ENCODE results near the gene GCNA. TPM values are rescaled to one million over a fixed set of nuclear protein-coding genes. Genes with fewer than 3 reads are reported as not detected.

GCNA gene
- total RNA-seq, 1 experiment from 2014 or later = 0.98 TPM

DNA sequence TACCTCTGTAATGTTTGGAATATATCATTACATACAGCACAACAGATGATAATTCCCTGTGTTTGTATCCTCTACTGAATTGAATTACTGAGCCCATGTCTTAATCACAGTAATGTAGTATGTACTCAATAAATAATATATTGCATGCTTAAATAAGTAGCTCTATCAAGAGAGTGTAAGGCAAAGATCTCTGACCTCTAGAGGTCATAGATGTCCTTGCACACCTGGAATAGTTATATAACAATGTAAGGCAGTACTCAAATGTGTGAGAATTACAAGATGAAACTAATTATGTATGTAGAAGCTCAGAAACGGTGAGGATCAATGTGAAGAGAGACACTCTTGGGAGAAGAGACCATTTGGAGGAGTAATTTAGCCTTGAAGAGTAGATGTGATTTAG, 14.3 kb upstream of the GCNA start:
- BruUV-seq (replicated peaks) = no TSS peak
- Histone ChIP-seq H3K9me3 (ENCODE audit: control insufficient read depth in 1 of 2, insufficient read depth in 1 of 2, low read depth in 1 of 2, low read length in 2 of 2) (no peaks in the 10 kb centered on the region), H4K20me1 (ENCODE audit: insufficient read depth) (no peaks in the 10 kb centered on the region), H2AFZ (ENCODE audit: low read depth, low read length, poor library complexity, severe bottlenecking) (no peak overlapping the region), H3K4me3 (replicated peaks in 1 of 2; ENCODE audit: low read depth in 1 of 2, low read length in 2 of 2) (no peak overlapping the region), H3K79me2 (ENCODE audit: insufficient read depth, low read length) (peaks cover 21% of the 10 kb centered on the region; the same call in 1 of the 2 replicates), H3K9ac (ENCODE audit: low read length) (no peak overlapping the region), H3K27ac (ENCODE audit: low read depth, low read length) (no peak overlapping the region), H3K9me2 (ENCODE audit: insufficient read depth) (no peaks in the 10 kb centered on the region), H3K4me1 (ENCODE audit: control insufficient read depth in 1 of 2, insufficient read depth in 2 of 2, low read length in 2 of 2) (no peaks in the 10 kb centered on the region), H3K4me2 (ENCODE audit: low read length) (no peak overlapping the region), H3K36me3 (ENCODE audit: control insufficient read depth in 1 of 2, insufficient read depth in 2 of 2, low read length in 2 of 2) (peaks cover 60 to 63% of the 10 kb centered on the region in 2 experiments), H3K27me3 (ENCODE audit: insufficient read depth, low read length) (no peaks in the 10 kb centered on the region)
- TF ChIP-seq EZH2 (IDR thresholded peaks at IDR 0.05) (no peak), REST (IDR thresholded peaks at IDR 0.05; ENCODE audit: low read depth) (no peak), POLR2AphosphoS5 (IDR thresholded peaks at IDR 0.05; ENCODE audit: low read depth, low read length) (no peak), CEBPB (IDR thresholded peaks at IDR 0.05; ENCODE audit: low read depth) (no peak), CBX3 (IDR thresholded peaks at IDR 0.05; ENCODE audit: low read depth) (no peak), ZFX (IDR thresholded peaks at IDR 0.05) (no peak), RAD21 (IDR thresholded peaks at IDR 0.05; ENCODE audit: low read depth) (no peak), SRF (IDR thresholded peaks at IDR 0.05; ENCODE audit: low read depth) (no peak), TCF7L2 (IDR thresholded peaks at IDR 0.05; ENCODE audit: borderline replicate concordance, extremely low read depth, insufficient read depth, insufficient read length) (no peak), JUND (IDR thresholded peaks at IDR 0.05) (no peak), CTCF (IDR thresholded peaks at IDR 0.05 in 2 of 3, conservative IDR thresholded peaks at IDR 0.05 in 1 of 3; ENCODE audit: borderline replicate concordance in 1 of 3, insufficient read depth in 1 of 3, low read depth in 2 of 3, low read length in 2 of 3) (no peak), ELF1 (IDR thresholded peaks at IDR 0.05; ENCODE audit: borderline replicate concordance, low read depth) (no peak), EGR1 (IDR thresholded peaks at IDR 0.05; ENCODE audit: low read depth) (no peak), ZNF274 (IDR thresholded peaks at IDR 0.05; ENCODE audit: low read depth, low read length) (no peak), SIN3A (IDR thresholded peaks at IDR 0.05; ENCODE audit: low read depth) (no peak)
- TF ChIP-seq, protein P1, sequence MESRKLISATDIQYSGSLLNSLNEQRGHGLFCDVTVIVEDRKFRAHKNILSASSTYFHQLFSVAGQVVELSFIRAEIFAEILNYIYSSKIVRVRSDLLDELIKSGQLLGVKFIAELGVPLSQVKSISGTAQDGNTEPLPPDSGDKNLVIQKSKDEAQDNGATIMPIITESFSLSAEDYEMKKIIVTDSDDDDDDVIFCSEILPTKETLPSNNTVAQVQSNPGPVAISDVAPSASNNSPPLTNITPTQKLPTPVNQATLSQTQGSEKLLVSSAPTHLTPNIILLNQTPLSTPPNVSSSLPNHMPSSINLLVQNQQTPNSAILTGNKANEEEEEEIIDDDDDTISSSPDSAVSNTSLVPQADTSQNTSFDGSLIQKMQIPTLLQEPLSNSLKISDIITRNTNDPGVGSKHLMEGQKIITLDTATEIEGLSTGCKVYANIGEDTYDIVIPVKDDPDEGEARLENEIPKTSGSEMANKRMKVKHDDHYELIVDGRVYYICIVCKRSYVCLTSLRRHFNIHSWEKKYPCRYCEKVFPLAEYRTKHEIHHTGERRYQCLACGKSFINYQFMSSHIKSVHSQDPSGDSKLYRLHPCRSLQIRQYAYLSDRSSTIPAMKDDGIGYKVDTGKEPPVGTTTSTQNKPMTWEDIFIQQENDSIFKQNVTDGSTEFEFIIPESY (IDR thresholded peaks at IDR 0.05; ENCODE audit: extremely low read depth, insufficient replicate concordance, low read length) = no peak
- intact Hi-C loops (cut with micrococcal nuclease) = no loop called here
- POLR2A ChIA-PET = no interaction called here
- CTCF ChIA-PET = no interaction called here
- ATAC-seq (no peak), DNase-seq (ENCODE audit: low read depth, low spot score) (no peak)
- RAD21 ChIA-PET (ENCODE audit: low non-redundant PET in 1 of 2, low total read pairs in 2 of 2, uncharacterized antibody in 2 of 2, unreplicated experiment in 2 of 2) = no interaction called here

All from HCT116 (cell line).